Naive thymus-derived CD8-positive, alpha-beta T cell (primary cell): ENCODE data around the gene LIMCH1. TPM values are rescaled to one million over a fixed set of nuclear protein-coding genes. Genes with fewer than 3 reads are reported as not detected.
"Not testable (repeated sequence)": the region's sequence is repeated elsewhere in the genome, so short reads cannot be mapped to it uniquely, and the experiment has no call there.

Experiments
- ATAC-seq, 2 donors: fragments of 150-1000 bp; cut with Tn5 transposase in 1 of 2; sonication (Bioruptor Pico), chemical (Tn5 transposase) in 1 of 2; 1 replicate in 1 of 2; 2 replicates in 1 of 2; pipeline ENCODE4 v1.10.0; 2021; ENCODE audit warnings: mild to moderate bottlenecking in 2 of 2, moderate library complexity in 2 of 2
- POLR2A ChIA-PET: fragments of 350-600 bp; sonication (Branson Sonifier 250); formaldehyde crosslinking; loops from one replicate; lab custom pipeline; 2021; ENCODE audit warnings: antibody characterized with exemption; lab: Charles Lee
- DNase-seq, 10 donors: peaks; one replicate each; pipeline versions ENCODE4 v3.0.0 to v3.0.0-alpha.2; 2020 to 2022
- H3K27ac Mint-ChIP-seq, 10 donors: one replicate each; pipeline ENCODE4 v1.8.0; 2020 to 2022; ENCODE audit warnings: mild to moderate bottlenecking in 10 of 10, mixed read lengths in 10 of 10, moderate library complexity in 4 of 10, inconsistent platforms in 1 of 10
- H3K27me3 Mint-ChIP-seq, 5 donors: one replicate each; pipeline ENCODE4 v1.8.0; 2021 to 2022; ENCODE audit warnings: mixed read lengths in 5 of 5
- H3K36me3 Mint-ChIP-seq, 3 donors: one replicate each; pipeline ENCODE4 v1.8.0; 2020 to 2022; ENCODE audit warnings: mixed read lengths in 3 of 3, mild to moderate bottlenecking in 2 of 3, inconsistent platforms in 1 of 3
- H3K4me1 Mint-ChIP-seq, 4 donors: one replicate each; pipeline ENCODE4 v1.8.0; 2021 to 2022; ENCODE audit warnings: mixed read lengths in 4 of 4
- H3K4me3 Mint-ChIP-seq, 10 donors: one replicate each; pipeline ENCODE4 v1.8.0; 2020 to 2022; ENCODE audit warnings: mild to moderate bottlenecking in 10 of 10, mixed read lengths in 10 of 10, moderate library complexity in 6 of 10, inconsistent platforms in 1 of 10
- H3K9me3 Mint-ChIP-seq, 9 donors: one replicate each; pipeline ENCODE4 v1.8.0; 2020 to 2022; ENCODE audit warnings: mixed read lengths in 9 of 9, mild to moderate bottlenecking in 3 of 9, inconsistent platforms in 1 of 9, moderate library complexity in 1 of 9
- polyA plus RNA-seq, 3 donors: library from polyadenylated mRNA; unstranded; fragments of 300-500 nt; fragmentation: Illumina TruSeq; gene quantifications; one replicate each; pipeline ENCODE4 v1.2.3, GENCODE V29; 2021
- total RNA-seq, 8 experiments: library from RNA in 2 of 8; stranded (reverse) in 2 of 8; gene quantifications; one replicate each; pipeline ENCODE4 v1.2.3 and lab custom pipeline; 2021 to 2026

The LIMCH1 gene
- total and polyA plus RNA-seq, 5 experiments from 2014 or later, result not detected

GRCh38 chr4:41715155-41715554 is 177.2 kb downstream of the LIMCH1 start:
- H3K36me3 Mint-ChIP-seq, result peaks cover 0 to 5% (median 0%) of the 10 kb centered on the region in 3 donors
- peaks cover 0 to 14% (median 2%) of the 10 kb centered on the region in 9 donors for H3K9me3 Mint-ChIP-seq
- POLR2A ChIA-PET, result no interaction called here
- no peak for ATAC-seq
- H3K4me1 Mint-ChIP-seq, result no peaks in the 10 kb centered on the region
- DNase-seq, result no peak
- peaks cover 4 to 20% (median 8%) of the 10 kb centered on the region in 5 donors for H3K27me3 Mint-ChIP-seq
- no peak overlapping the region for H3K27ac Mint-ChIP-seq
- no peak overlapping the region for H3K4me3 Mint-ChIP-seq

- H3K27ac Mint-ChIP-seq, result no peak overlapping the region
- POLR2A ChIA-PET, result no interaction called here
- DNase-seq, result no peak
- peaks cover 0 to 6% (median 0%) of the 10 kb centered on the region in 3 donors for H3K36me3 Mint-ChIP-seq
- no peak for ATAC-seq
- peaks cover 7 to 23% (median 12%) of the 10 kb centered on the region in 5 donors for H3K27me3 Mint-ChIP-seq
- H3K4me1 Mint-ChIP-seq, result no peaks in the 10 kb centered on the region
- peaks cover 0 to 9% (median 0%) of the 10 kb centered on the region in 9 donors for H3K9me3 Mint-ChIP-seq
- H3K4me3 Mint-ChIP-seq, result no peak overlapping the region
Observed at GRCh38 chr4:41718907-41719306, 180.9 kb downstream of the LIMCH1 start.

GRCh38 chr4:41719417-41719816 is 181.5 kb downstream of the LIMCH1 start:
- Mint-ChIP-seq H3K27me3 (peaks cover 7 to 23% (median 10%) of the 10 kb centered on the region in 5 donors), H3K27ac (no peak overlapping the region), H3K4me3 (no peak overlapping the region), H3K4me1 (no peaks in the 10 kb centered on the region), H3K9me3 (peaks cover 0 to 9% (median 0%) of the 10 kb centered on the region in 9 donors), H3K36me3 (peaks cover 0 to 6% (median 0%) of the 10 kb centered on the region in 3 donors)
- no peak for DNase-seq
- ATAC-seq, result no peak
- POLR2A ChIA-PET, result no interaction called here

- Mint-ChIP-seq H3K4me1 (no peaks in the 10 kb centered on the region), H3K9me3 (peaks cover 3 to 18% (median 10%) of the 10 kb centered on the region in 9 donors), H3K4me3 (no peak overlapping the region), H3K27ac (no peak overlapping the region), H3K27me3 (peaks cover 7 to 14% (median 7%) of the 10 kb centered on the region in 5 donors), H3K36me3 (peaks cover 0 to 13% (median 0%) of the 10 kb centered on the region in 3 donors)
- DNase-seq, result no peak
- POLR2A ChIA-PET, result no interaction called here
- no peak for ATAC-seq
Observed at GRCh38 chr4:41722181-41722580, 184.2 kb downstream of the LIMCH1 start.

GRCh38 chr4:41723286-41723685 is 185.3 kb downstream of the LIMCH1 start:
- H3K4me3 Mint-ChIP-seq, result no peak overlapping the region
- peaks cover 5 to 22% (median 10%) of the 10 kb centered on the region in 9 donors for H3K9me3 Mint-ChIP-seq
- peaks cover 0 to 13% (median 0%) of the 10 kb centered on the region in 3 donors for H3K36me3 Mint-ChIP-seq
- H3K27me3 Mint-ChIP-seq, result peaks cover 7 to 22% (median 10%) of the 10 kb centered on the region in 5 donors
- H3K27ac Mint-ChIP-seq, result no peak overlapping the region
- H3K4me1 Mint-ChIP-seq, result no peaks in the 10 kb centered on the region
- POLR2A ChIA-PET, result no interaction called here
- ATAC-seq (no peak), DNase-seq (no peak)

- peaks cover 5 to 17% (median 10%) of the 10 kb centered on the region in 9 donors for H3K9me3 Mint-ChIP-seq
- DNase-seq, result no peak
- POLR2A ChIA-PET, result no interaction called here
- no peak overlapping the region for H3K4me3 Mint-ChIP-seq
- ATAC-seq, result no peak
- H3K36me3 Mint-ChIP-seq, result peaks cover 0 to 7% (median 0%) of the 10 kb centered on the region in 3 donors
- H3K27me3 Mint-ChIP-seq, result peaks cover 2 to 21% (median 13%) of the 10 kb centered on the region in 5 donors
- no peak overlapping the region for H3K27ac Mint-ChIP-seq
- H3K4me1 Mint-ChIP-seq, result no peaks in the 10 kb centered on the region
Observed at GRCh38 chr4:41725254-41725653, 187.3 kb downstream of the LIMCH1 start.

- no peak overlapping the region for H3K4me3 Mint-ChIP-seq
- peaks cover 0 to 21% (median 15%) of the 10 kb centered on the region in 5 donors for H3K27me3 Mint-ChIP-seq
- H3K9me3 Mint-ChIP-seq, result peaks cover 5 to 17% (median 10%) of the 10 kb centered on the region in 9 donors
- H3K36me3 Mint-ChIP-seq, result peaks cover 0 to 7% (median 0%) of the 10 kb centered on the region in 3 donors
- no peak for ATAC-seq
- POLR2A ChIA-PET, result no interaction called here
- no peak for DNase-seq
- no peak overlapping the region for H3K27ac Mint-ChIP-seq
- H3K4me1 Mint-ChIP-seq, result no peaks in the 10 kb centered on the region
Observed at GRCh38 chr4:41727861-41728572, 190.1 kb downstream of the LIMCH1 start.

- POLR2A ChIA-PET, result no interaction called here
- H3K9me3 Mint-ChIP-seq, result peaks cover 5 to 17% (median 10%) of the 10 kb centered on the region in 9 donors
Observed at GRCh38 chr4:41728573-41728913, 190.6 kb downstream of the LIMCH1 start.

GRCh38 chr4:41731569-41732126 is 193.7 kb downstream of the LIMCH1 start:
- Mint-ChIP-seq H3K9me3 (peaks cover 0 to 11% (median 6%) of the 10 kb centered on the region in 9 donors), H3K4me1 (no peaks in the 10 kb centered on the region), H3K27me3 (peaks cover 0 to 32% (median 17%) of the 10 kb centered on the region in 5 donors), H3K36me3 (no peaks in the 10 kb centered on the region), H3K4me3 (no peak overlapping the region), H3K27ac (no peak overlapping the region)
- DNase-seq, result no peak
- POLR2A ChIA-PET, result no interaction called here
- ATAC-seq, result no peak

More at GRCh38 chr4:41728573-41728913, 190.6 kb downstream of the LIMCH1 start:
- H3K36me3 Mint-ChIP-seq, result peaks cover 0 to 7% (median 0%) of the 10 kb centered on the region in 3 donors
- no peaks in the 10 kb centered on the region for H3K4me1 Mint-ChIP-seq
- no peak overlapping the region for H3K27ac Mint-ChIP-seq
- DNase-seq (no peak), ATAC-seq (no peak)
- peaks cover 0 to 22% (median 12%) of the 10 kb centered on the region in 5 donors for H3K27me3 Mint-ChIP-seq
- H3K4me3 Mint-ChIP-seq, result no peak overlapping the region

- ATAC-seq, result no peak
- Mint-ChIP-seq H3K4me1 (no peaks in the 10 kb centered on the region), H3K4me3 (no peak overlapping the region), H3K27ac (no peak overlapping the region), H3K9me3 (peaks cover 0 to 14% (median 5%) of the 10 kb centered on the region in 9 donors), H3K27me3 (peaks cover 3 to 36% (median 15%) of the 10 kb centered on the region in 5 donors), H3K36me3 (no peaks in the 10 kb centered on the region)
- POLR2A ChIA-PET, result no interaction called here
- DNase-seq, result no peak
Observed at GRCh38 chr4:41734371-41734770, 196.4 kb downstream of the LIMCH1 start.

GRCh38 chr4:41737491-41737890 is 199.5 kb downstream of the LIMCH1 start:
- H3K27ac Mint-ChIP-seq, H3K4me3 Mint-ChIP-seq, DNase-seq, POLR2A ChIA-PET, H3K4me1 Mint-ChIP-seq, H3K36me3 Mint-ChIP-seq, ATAC-seq: not testable (repeated sequence)
- H3K27me3 Mint-ChIP-seq, result peaks cover 8 to 52% (median 18%) of the 10 kb centered on the region in 5 donors
- peaks cover 0 to 14% (median 5%) of the 10 kb centered on the region in 9 donors for H3K9me3 Mint-ChIP-seq

GRCh38 chr4:41741354-41741753 is 203.4 kb downstream of the LIMCH1 start:
- H3K27me3 Mint-ChIP-seq, result peaks cover 15 to 71% (median 39%) of the 10 kb centered on the region in 5 donors
- DNase-seq (no peak), ATAC-seq (no peak)
- H3K9me3 Mint-ChIP-seq, result peaks cover 0 to 16% (median 3%) of the 10 kb centered on the region in 9 donors
- POLR2A ChIA-PET, result no interaction called here
- peak overlapping the region in 1 of 10 donors; percentile 19 for H3K27ac Mint-ChIP-seq
- peaks cover 0 to 3% (median 1%) of the 10 kb centered on the region in 4 donors for H3K4me1 Mint-ChIP-seq
- peaks cover 0 to 8% (median 8%) of the 10 kb centered on the region in 3 donors for H3K36me3 Mint-ChIP-seq
- no peak overlapping the region for H3K4me3 Mint-ChIP-seq
